T47D (cell line): ENCODE data around the gene IRF2BP1.
A peak's percentile ranks its signal among the peaks of the same experiment; 100 is the strongest.
"Not testable (repeated sequence)": the region's sequence is repeated elsewhere in the genome, so short reads cannot be mapped to it uniquely, and the experiment has no call there.

Experiments
- DNase-seq, 2 experiments: peaks; one replicate each; pipeline versions ENCODE4 v3.0.0 to v3.0.0-alpha.2; 2011 to 2012; ENCODE audit warnings: low read depth in 1 of 2, low spot score in 1 of 2
- JUND ChIP-seq: IDR thresholded peaks from 2 replicates; pipeline ENCODE4 v1.6.1; 2012; ENCODE audit warnings: low read depth
- in situ Hi-C: cut with HindIII; loops from 2 replicates; pipeline ENCODE4 v1.10.0; 2016; ENCODE audit warnings: low sequenced_read_pairs, low pct_unique_long_range_greater_than_20kb

Gene IRF2BP1

DNA sequence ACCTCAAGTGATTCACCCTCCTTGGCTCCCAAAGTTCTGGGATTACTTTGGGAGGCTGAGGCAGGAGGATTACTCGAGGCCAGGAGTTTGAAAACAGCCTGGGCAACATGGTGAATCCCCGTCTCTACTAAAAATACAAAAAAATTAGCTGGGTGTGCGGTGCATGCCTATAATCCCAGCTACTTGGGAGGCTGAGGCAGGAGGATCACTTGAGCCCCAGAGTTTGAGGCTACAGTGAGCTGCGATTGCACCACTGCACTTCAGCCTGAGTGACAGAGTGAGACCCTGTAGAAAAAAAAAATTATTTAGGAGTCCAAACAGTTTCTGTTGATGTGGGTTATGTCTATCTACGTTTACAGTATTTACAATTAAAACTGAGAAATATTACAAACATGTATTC lies 15.1 kb downstream of the IRF2BP1 start:
- in situ Hi-C loops = no loop called here
- DNase-seq = no peak
- no peak for TF ChIP-seq JUND

DNA sequence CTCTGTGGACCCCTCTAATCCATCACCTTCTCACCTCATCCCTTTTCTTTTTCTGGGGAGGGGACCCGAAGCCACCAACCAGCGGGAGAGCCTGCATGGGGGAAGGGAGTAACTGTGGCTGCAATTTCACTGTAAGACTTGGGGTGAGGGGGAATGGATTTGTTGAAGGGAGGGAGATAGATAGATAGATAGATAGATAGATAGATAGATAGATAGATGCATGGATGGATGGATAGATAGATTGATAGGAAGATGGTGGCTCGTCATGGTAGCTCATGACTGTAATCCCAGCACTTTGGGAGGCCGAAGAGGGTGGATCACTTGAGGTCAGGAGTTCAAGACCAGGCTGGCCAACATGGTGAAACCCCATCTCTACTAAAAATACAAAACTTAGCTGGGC lies 18.7 kb downstream of the IRF2BP1 start:
- in situ Hi-C loops, DNase-seq: not testable (repeated sequence)

DNA sequence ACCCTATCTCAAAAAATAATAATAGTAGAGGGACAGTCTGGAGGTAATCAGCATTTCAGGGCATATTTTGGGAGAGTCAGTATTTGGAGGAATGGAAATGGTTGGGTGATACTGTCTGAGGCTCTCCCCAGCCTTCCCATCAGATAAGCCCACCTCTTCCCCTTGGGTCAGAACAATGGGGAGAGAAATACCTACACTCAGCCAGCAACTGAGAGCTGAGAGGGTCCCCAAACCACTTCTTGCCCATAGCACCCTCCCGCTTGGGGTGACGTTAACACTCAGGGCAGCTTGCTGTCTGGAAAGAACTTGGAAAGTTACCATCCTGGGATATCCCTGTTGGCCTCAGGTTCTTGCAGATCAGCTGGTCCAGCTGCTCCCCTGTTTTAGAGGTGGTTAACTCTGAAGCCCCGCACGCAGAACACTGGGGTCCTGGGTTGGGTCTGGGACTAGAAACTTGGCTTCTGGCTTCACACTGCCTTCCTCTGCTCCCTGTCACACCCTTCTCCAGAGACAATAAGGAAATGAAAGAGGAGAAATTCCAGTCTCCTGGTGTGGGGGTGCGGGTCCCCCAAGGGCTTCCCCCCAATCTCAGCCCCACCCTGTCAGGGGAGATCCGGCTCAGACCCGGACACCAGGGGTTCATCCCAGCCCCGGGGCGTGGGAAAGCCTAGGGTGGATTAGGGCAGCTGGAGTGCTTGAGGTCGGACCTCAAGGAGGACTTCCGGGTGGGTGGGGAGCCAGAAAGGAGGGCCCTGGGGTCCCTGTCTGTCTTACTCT lies 19.4 kb downstream of the IRF2BP1 start:
- in situ Hi-C loops = no loop called here
- TF ChIP-seq JUND = no peak

DNA sequence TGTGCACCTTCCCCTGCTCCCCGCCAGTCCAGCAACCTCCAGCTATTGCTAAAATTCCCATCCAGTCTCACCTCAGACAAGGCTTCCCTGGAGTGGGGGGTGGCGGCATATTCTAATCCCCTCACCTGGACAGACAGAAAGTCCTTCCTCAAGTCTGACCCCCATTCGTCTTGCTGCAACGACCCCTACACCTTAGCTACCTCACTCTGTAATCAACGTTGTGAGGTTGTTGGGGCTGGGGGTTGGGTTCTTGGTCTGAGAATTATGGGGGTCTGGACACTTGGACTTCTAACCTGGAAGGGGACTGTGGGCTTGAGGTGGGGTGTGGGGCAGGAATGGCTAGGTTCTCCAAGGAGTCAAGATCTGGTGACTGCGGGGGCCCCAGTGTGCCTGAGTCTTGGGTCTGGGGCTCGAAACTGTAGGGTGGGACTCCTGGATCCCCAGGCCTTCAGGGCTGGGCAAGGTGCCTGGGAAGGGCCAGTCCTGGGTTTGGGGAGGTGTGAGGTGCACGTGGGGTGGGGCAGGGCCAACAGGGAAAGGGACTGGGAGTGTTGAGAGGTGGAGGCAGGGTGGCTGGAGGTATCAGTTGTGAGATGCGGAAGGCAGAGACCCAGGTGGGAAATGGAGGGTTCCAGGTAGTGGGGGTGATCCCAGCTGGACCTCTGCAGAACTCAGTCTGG lies 20.5 kb downstream of the IRF2BP1 start:
- no peak for DNase-seq
- TF ChIP-seq JUND = no peak
- in situ Hi-C loops = no loop called here

More for the DNA sequence above, 19.4 kb downstream of the IRF2BP1 start:
- DNase-seq = no peak

DNA sequence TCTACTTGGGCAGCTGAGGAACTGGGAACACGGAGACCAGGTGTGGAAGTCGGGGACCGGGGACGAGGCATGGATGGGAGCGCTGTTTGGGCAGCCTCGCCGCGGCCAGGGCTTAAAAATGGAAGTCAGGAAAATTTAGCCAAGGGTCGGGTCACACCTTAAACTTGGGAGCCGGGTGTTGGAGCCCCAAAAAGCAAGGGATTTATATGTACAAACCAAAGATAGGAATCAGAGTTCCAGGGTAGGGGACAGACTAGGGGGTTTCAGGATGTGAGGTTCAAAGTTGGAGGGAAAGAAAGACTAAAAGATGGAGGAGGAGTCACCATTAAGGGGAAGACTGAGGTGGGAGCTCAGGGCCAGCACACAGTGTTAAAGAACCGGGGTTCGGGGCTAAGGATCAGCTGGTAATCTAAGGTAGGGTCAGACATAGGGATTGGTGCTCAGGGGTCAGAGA lies 21.3 kb downstream of the IRF2BP1 start:
- in situ Hi-C loops = no loop called here
- DNase-seq = no peak
- no peak for TF ChIP-seq JUND

DNA sequence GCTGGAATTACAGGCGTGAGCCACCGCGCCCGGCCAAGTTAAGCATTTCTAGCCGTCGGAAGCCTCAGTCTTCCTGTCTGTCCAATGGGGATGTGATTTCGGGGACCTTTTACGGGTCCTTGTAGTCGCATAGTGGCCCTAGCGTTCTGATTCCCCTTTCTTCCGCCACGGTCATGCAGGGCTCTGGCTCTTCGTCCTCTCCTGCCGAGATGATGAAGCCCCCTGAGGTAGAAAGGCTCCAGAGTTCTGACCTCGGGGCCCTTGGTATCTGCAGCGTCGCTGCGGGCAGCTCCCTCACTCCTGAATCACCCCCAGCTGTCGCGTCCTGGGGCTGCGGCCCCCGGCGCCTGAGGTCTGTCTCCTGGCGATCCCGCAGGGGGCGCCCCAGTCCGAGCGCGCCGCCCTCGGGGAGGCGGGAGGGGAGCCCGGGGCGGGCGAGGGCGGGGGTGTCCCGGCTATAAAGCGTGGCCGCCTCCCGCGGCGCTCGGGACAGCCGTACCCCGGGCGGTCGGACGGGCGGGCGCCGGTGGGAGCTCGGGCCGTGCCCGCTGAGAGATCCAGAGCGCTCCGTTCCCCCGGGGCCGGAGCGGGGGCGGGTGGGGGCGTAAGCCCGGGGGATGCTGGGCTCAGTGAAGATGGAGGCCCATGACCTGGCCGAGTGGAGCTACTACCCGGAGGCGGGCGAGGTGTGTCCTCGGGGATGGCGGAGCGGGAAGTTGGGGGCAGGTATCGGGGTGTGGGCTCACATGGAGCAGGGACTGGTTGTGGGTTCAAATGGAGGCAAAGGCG lies 21.9 kb downstream of the IRF2BP1 start, which contains the start of gene FOXA3:
FOXA3 (plus strand) TSS at position 487 of the 789 bp plus-strand sequence; CDS start at position 618, 131 bp downstream.
- DNase-seq = no peak
- TF ChIP-seq JUND = no peak
- in situ Hi-C loops = no loop called here

DNA sequence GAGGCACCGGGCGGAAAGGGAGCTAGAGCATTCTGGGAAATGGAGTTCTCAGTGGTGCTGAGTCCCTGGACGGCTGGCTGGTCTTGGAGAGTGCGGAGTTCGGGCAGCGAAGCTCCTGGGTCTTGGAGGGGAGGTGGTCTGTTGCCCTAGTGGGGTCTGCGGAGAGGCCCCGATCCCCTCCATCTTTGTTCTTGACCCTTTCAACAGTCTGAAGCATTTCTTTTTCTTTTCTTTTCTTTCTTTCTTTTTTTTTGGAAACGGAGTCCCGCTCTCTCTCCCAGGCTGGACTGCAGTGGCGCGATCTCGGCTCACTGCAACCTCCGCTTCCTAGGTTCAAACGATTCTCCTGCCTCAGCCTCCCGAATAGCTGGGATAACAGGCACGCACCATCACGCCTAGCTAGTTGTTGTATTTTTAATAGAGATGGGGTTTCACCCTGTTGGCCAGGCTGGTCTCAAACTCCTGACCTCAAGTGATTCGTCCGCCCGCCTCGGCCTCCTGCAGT lies 22.6 kb downstream of the IRF2BP1 start:
- no peak for DNase-seq
- in situ Hi-C loops = no loop called here
- no peak for TF ChIP-seq JUND

DNA sequence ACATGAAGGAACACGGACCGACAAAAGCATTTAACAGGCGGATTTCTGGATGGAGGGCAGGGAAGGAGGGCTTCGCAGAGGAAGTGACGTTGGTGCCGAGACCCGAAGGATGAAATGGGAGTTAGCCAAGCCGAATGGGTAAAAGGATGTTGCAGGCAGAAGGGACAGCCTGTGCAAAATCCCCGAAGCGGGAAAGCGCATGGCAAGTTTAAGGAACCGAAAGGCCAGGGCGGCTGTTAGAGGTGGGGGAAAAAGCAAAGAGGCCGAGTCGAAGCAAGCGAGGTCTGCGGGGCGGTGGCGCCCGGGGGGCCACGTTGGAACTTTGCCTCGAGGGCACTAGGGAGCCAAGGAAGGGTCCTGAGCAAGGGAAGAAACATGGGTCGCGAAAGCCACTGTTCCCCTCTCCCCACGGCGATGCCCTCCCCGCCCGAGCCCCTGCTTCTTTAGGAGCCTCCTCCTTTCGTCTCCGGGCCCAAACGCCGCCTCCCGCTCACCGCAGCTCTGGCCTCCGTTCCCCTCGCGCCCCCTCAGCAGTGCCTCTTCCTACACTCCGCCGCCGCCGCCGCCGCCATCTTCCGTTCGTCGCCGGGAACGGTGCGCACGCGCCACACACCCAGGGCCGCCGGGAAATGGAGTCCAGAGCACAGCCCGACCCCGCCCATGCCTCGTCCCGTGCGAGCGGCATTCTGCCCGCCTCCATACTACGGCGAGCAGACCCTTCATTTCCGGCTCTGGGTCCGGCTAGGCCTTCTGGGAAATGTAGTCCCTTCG lies 23.2 kb downstream of the IRF2BP1 start, which contains the start of gene SYMPK:
SYMPK (minus strand) TSS at position 584 of the 771 bp plus-strand sequence. CDS start 8,652 bp downstream, outside the sequence.
- in situ Hi-C loops = no loop called here
- peak; percentile 97 to 98 for DNase-seq

DNA sequence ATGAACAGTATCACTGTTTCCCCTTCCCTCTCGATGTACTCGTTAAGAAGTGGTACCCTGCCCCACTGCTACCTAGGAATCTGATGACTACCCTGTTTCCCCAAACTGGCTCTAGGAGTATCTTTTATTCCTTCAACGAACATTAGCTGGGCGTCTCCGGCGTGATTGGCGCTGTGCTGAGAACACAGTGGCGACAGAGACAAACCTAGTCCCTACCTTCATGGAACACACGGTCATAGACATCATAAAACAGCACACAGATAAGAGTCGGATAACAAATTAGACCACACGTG lies 23.7 kb downstream of the IRF2BP1 start:
- in situ Hi-C loops = no loop called here
- TF ChIP-seq JUND = no peak
- no peak for DNase-seq

More for the DNA sequence above, 23.2 kb downstream of the IRF2BP1 start, which contains the start of gene SYMPK:
- no peak for TF ChIP-seq JUND

DNA sequence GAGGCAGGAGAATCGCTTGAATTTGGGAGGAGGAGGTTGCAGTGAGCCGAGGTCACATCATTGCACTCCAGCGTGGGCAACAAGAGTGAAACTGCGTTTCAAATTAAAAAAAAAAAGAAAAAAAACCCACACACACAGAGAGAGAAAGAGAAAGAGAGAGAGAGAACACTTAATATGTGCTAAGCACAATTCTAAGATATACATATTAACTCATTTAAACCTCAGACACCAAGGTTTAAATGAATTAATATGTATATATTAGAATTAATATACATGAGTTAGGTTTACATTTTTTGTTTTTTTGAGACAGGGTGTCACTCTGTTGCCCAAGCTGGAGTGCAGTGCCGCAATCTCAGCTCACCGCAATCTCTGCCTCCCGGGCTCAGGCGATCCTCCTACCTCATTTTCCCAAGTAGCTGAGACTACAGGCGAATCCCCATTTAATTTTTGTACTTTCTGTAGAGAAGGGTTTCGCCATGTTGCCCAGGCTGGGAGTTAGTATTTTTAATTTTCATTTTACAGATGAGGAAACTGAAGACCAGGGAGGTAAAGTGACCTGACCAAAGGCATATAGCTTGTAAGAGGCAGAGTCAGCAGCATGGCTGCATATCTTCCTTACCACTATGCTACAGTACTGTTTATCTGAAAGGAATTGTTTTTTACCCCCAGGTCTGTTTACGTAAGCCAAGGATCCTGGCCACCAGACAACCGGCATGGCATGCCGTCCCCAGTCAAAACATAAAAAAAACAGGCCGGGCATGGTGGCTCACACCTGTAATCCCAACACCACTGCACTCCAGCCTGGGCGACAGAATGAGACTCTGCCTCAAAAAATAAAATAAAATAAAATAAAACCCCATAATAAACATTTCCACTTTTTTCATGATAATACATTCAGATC lies 25.3 kb downstream of the IRF2BP1 start:
- in situ Hi-C loops = no loop called here
- peak in 1 of 2 experiments; percentile 50 for DNase-seq
- TF ChIP-seq JUND = no peak

DNA sequence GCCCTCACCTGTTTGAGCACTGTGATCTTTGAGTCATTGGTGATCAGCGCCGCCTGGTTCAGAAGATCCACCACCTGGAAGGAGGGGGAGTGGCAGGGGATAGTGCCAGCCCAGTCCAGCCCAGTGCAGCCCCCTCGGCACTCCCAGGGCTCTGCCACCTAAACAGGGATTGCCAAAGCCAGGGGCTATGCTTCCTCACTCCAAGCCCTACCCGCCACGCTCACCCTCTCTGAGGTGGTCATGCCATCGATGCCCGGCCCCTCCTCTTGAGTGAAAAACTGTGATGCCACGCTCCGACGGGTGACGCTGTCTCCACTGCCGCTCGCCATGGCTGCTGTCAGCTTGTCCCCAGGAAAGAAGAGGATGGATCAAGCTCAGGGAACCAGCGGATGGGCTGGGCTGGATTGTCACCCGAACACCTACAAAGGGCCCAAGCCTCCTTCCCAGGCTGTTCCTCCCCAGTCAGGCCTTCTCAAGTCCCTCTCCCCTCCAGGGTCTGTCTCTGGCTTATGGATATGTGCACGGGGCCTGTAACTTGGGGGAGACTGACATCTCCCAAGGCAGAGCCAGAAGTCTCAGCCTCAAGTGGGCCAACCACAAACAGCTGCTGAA lies 31.7 kb downstream of the IRF2BP1 start:
- no peak for TF ChIP-seq JUND
- in situ Hi-C loops = no loop called here
- DNase-seq = no peak
